SJCRH30 (cell line): Measurements from ENCODE around the gene LARP7. TPM values are rescaled to one million over a fixed set of nuclear protein-coding genes. Genes with fewer than 3 reads are reported as not detected.
"Not testable (repeated sequence)": the region's sequence is repeated elsewhere in the genome, so short reads cannot be mapped to it uniquely, and the experiment has no call there.

ENCODE experiments used
- DNase-seq, 2 experiments: peaks; one replicate each; pipeline ENCODE4 v3.0.0-alpha.2; 2015 to 2020
- H3K27ac ChIP-seq: fragments of 250-450 bp; sonication (Bioruptor Pico); 2 replicates; pipeline ENCODE4 v1.5.1; 2020; ENCODE audit warnings: mild to moderate bottlenecking, moderate library complexity
- H3K27me3 ChIP-seq: fragments of 250-450 bp; sonication (Bioruptor Pico); 2 replicates; pipeline ENCODE4 v1.5.1; 2020; ENCODE audit warnings: mild to moderate bottlenecking, moderate library complexity
- H3K36me3 ChIP-seq: fragments of 250-450 bp; sonication (Bioruptor Pico); 2 replicates; pipeline ENCODE4 v1.5.1; 2020; ENCODE audit warnings: mild to moderate bottlenecking, moderate library complexity
- H3K4me1 ChIP-seq: fragments of 250-450 bp; sonication (Bioruptor Pico); 2 replicates; pipeline ENCODE4 v1.5.1; 2020; ENCODE audit warnings: mild to moderate bottlenecking, moderate library complexity
- H3K4me3 ChIP-seq: fragments of 250-450 bp; sonication (Bioruptor Pico); 2 replicates; pipeline ENCODE4 v1.5.1; 2020; ENCODE audit warnings: mild to moderate bottlenecking, moderate library complexity
- H3K9me3 ChIP-seq: fragments of 250-450 bp; sonication (Bioruptor Pico); replicated peaks from 2 replicates; pipeline ENCODE4 v1.5.1; 2020; ENCODE audit warnings: mild to moderate bottlenecking, moderate library complexity
- total RNA-seq: library from RNA; depleted of rRNA; stranded (reverse); fragments of >200 nt; shearing (Covaris generic); gene quantifications from 2 replicates; pipeline ENCODE4 v1.2.3, GENCODE V29; 2014; rRNA removed

Gene LARP7
- total RNA-seq, 1 experiment from 2014 or later, result 62.2 TPM

- H3K27me3 ChIP-seq, result no peaks in the 10 kb centered on the region
- H3K27ac ChIP-seq, result no peak overlapping the region
- DNase-seq, result no peak
Measured at GRCh38 chr4:112677519-112678091, 40.7 kb downstream of the LARP7 start.

GRCh38 chr4:112680996-112681395, 44.1 kb downstream of the LARP7 start:
- no peaks in the 10 kb centered on the region for H3K36me3 ChIP-seq
- no peak overlapping the region for H3K4me3 ChIP-seq
- H3K27me3 ChIP-seq, result no peaks in the 10 kb centered on the region
- no peaks in the 10 kb centered on the region for H3K4me1 ChIP-seq
- no peaks in the 10 kb centered on the region for H3K9me3 ChIP-seq
- no peak for DNase-seq
- no peak overlapping the region for H3K27ac ChIP-seq

More at GRCh38 chr4:112677519-112678091, 40.7 kb downstream of the LARP7 start:
- H3K36me3 ChIP-seq, result no peaks in the 10 kb centered on the region
- no peak overlapping the region for H3K4me3 ChIP-seq
- H3K9me3 ChIP-seq, result no peaks in the 10 kb centered on the region
- no peaks in the 10 kb centered on the region for H3K4me1 ChIP-seq

- Histone ChIP-seq H3K9me3 (no peaks in the 10 kb centered on the region), H3K27ac (no peak overlapping the region), H3K36me3 (no peaks in the 10 kb centered on the region), H3K4me3 (no peak overlapping the region), H3K27me3 (no peaks in the 10 kb centered on the region), H3K4me1 (peaks cover 11% of the 10 kb centered on the region)
- DNase-seq, result no peak
Measured at GRCh38 chr4:112693507-112693906, 56.6 kb downstream of the LARP7 start.

GRCh38 chr4:112700679-112701078, 63.7 kb downstream of the LARP7 start:
- H3K36me3 ChIP-seq, result no peaks in the 10 kb centered on the region

GRCh38 chr4:112702892-112703291, 65.9 kb downstream of the LARP7 start:
- no peaks in the 10 kb centered on the region for H3K36me3 ChIP-seq
- H3K4me3 ChIP-seq, result no peak overlapping the region
- no peaks in the 10 kb centered on the region; the same call in 1 of the 2 replicates for H3K9me3 ChIP-seq
- H3K27ac ChIP-seq, result no peak overlapping the region
- no peak for DNase-seq
- no peaks in the 10 kb centered on the region for H3K4me1 ChIP-seq
- 0 out of 2 replicates have a peak, but pooled peaks cover 3% of the 10 kb centered on the region for H3K27me3 ChIP-seq

More at GRCh38 chr4:112700679-112701078, 63.7 kb downstream of the LARP7 start:
- Histone ChIP-seq H3K27me3 (0 out of 2 replicates have a peak, but pooled peaks cover 3% of the 10 kb centered on the region), H3K27ac (no peak overlapping the region), H3K9me3 (no peaks in the 10 kb centered on the region; the same call in 1 of the 2 replicates), H3K4me3 (no peak overlapping the region), H3K4me1 (no peaks in the 10 kb centered on the region)
- no peak for DNase-seq

- no peak overlapping the region for H3K4me3 ChIP-seq
- no peaks in the 10 kb centered on the region for H3K36me3 ChIP-seq
- 0 out of 2 replicates have a peak, but pooled peaks cover 3% of the 10 kb centered on the region for H3K27me3 ChIP-seq
- H3K27ac ChIP-seq, result no peak overlapping the region
- DNase-seq, result no peak
- no peaks in the 10 kb centered on the region for H3K4me1 ChIP-seq
- no peaks in the 10 kb centered on the region; the same call in 1 of the 2 replicates for H3K9me3 ChIP-seq
Measured at GRCh38 chr4:112704322-112704721, 67.4 kb downstream of the LARP7 start.

GRCh38 chr4:112704991-112705845, 68.3 kb downstream of the LARP7 start:
- Histone ChIP-seq H3K27me3 (0 out of 2 replicates have a peak, but pooled peaks cover 3% of the 10 kb centered on the region), H3K36me3 (no peaks in the 10 kb centered on the region), H3K4me3 (peak overlapping the region; percentile 83), H3K9me3 (no peaks in the 10 kb centered on the region; the same call in 1 of the 2 replicates), H3K4me1 (no peaks in the 10 kb centered on the region), H3K27ac (no peak overlapping the region)
- DNase-seq, result peak; percentile 71 to 78

- H3K4me1 ChIP-seq, H3K9me3 ChIP-seq, H3K27me3 ChIP-seq, H3K36me3 ChIP-seq, H3K27ac ChIP-seq: not testable (repeated sequence)
- H3K4me3 ChIP-seq, result peak overlapping the region; percentile 83
- DNase-seq, result peak; percentile 15 to 31
Measured at GRCh38 chr4:112705891-112706839, 69.2 kb downstream of the LARP7 start.

- DNase-seq, result no peak
- no peaks in the 10 kb centered on the region for H3K36me3 ChIP-seq
- H3K4me3 ChIP-seq, result peak overlapping the region; percentile 83
- no peak overlapping the region for H3K27ac ChIP-seq
- H3K9me3 ChIP-seq, result no peaks in the 10 kb centered on the region; the same call in 1 of the 2 replicates
- H3K4me1 ChIP-seq, result no peaks in the 10 kb centered on the region
- H3K27me3 ChIP-seq, result 0 out of 2 replicates have a peak, but pooled peaks cover 3% of the 10 kb centered on the region
Measured at GRCh38 chr4:112706840-112707207, 69.9 kb downstream of the LARP7 start.

Other genes starting within 250 kb of the LARP7 start
- gene NEUROG2, start 121.0 kb upstream of the LARP7 start, total RNA-seq, result 0.41 and 0.55 TPM in 2 replicates
- gene ZGRF1, start 234 bp upstream of the LARP7 start, total RNA-seq, result 32.5 and 42.0 TPM in 2 replicates